Motor neuron (in vitro differentiated cells): ENCODE measurements around the gene SLAIN2. TPM values are rescaled to one million over a fixed set of nuclear protein-coding genes. Genes with fewer than 3 reads are reported as not detected.
A peak's percentile ranks its signal among the peaks of the same experiment; 100 is the strongest.

Experiments used
- ATAC-seq, 8 experiments: fragments of 200-7000 bp; cut with Tn5 transposase; replicated peaks in 6 of 8; 2 replicates each; pipeline ENCODE4 v1.8.0; 2021; ENCODE audit warnings: mild to moderate bottlenecking in 8 of 8, moderate library complexity in 8 of 8
- H3K27ac ChIP-seq, 2 donors: fragments of 250-450 bp; sonication (Bioruptor Pico); 2 replicates each; pipeline ENCODE4 v1.9.0; 2021; ENCODE audit warnings: antibody characterized with exemption in 2 of 2, mild to moderate bottlenecking in 2 of 2, moderate library complexity in 1 of 2
- H3K4me1 ChIP-seq, 2 donors: fragments of 250-450 bp; sonication (Bioruptor Pico); replicated peaks in 1 of 2; 2 replicates each; pipeline ENCODE4 v1.6.1; 2021; ENCODE audit warnings: antibody characterized with exemption in 2 of 2, mild to moderate bottlenecking in 2 of 2, moderate library complexity in 1 of 2
- H3K4me3 ChIP-seq, 5 donors: fragments of 250-450 bp; sonication (Bioruptor Pico); 2 replicates each; pipeline ENCODE4 v1.9.0; 2021; ENCODE audit warnings: antibody characterized with exemption in 5 of 5, mild to moderate bottlenecking in 5 of 5, moderate library complexity in 4 of 5
- WGBS, 10 experiments: fragments of 450-650 bp; shearing (Covaris generic); methylation state at CpG; one replicate each; pipeline ENCODE4 v1.0.0; 2022; 5-methylcytosine and 5-hydroxymethylcytosine counted together
- in situ Hi-C, 9 experiments: fragments of 400-800 bp; cut with MboI; loops; one replicate each; pipeline ENCODE4 v1.15.0; 2021; ENCODE audit warnings: low sequenced_read_pairs in 9 of 9, low pct_unique_long_range_greater_than_20kb in 2 of 9; ENCODE audit not compliant: unreplicated experiment in 9 of 9
- total RNA-seq, 8 experiments: library from RNA; unstranded; fragments of 300-600 nt; gene quantifications; 2 replicates each; pipeline versions ENCODE4 v1.2.3 to v1.2.4, GENCODE V29; 2022

Gene SLAIN2
- total RNA-seq, 8 experiments from 2014 or later, result 22.5 to 80.0 (median 49.4) TPM

DNA sequence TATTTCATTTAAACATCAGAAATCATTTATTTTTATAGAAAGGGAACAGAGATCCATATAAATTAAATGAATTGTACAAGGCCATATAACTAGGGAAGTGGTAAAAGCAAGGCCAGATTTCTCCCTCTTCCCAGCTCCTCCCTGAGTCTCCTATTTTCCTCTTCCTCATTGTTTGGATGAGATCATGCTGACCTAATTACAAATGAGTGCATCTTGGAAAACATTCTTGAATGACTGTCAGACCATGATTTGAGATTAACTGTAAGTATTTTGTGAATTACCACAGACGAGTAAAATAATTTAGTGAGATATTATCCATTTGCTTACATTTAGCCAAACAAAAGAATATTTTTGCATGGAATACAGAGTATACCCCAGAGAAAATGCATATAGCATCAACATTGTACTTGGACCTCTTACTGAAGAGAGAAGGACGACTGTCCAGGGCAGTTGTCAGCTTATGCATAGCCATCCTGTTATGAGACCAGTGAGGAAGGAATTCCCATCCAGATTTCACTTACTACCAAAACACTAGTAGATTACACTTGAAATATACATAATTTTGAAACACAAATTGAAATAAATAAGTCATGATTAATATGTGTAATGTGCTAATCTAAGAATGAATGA lies 47.3 kb downstream of the SLAIN2 start:
- in situ Hi-C loops, result no loop called here
- ATAC-seq, result peak in 4 of 8 experiments; percentile 43 to 71 (median 56)
- WGBS, 10 experiments, result 28 to 100% (median 85%) methylated on average over 1 to 2 of the region's 2 CpGs
- Histone ChIP-seq H3K4me1 (no peaks in the 10 kb centered on the region), H3K27ac (no peak overlapping the region), H3K4me3 (no peak overlapping the region)

DNA sequence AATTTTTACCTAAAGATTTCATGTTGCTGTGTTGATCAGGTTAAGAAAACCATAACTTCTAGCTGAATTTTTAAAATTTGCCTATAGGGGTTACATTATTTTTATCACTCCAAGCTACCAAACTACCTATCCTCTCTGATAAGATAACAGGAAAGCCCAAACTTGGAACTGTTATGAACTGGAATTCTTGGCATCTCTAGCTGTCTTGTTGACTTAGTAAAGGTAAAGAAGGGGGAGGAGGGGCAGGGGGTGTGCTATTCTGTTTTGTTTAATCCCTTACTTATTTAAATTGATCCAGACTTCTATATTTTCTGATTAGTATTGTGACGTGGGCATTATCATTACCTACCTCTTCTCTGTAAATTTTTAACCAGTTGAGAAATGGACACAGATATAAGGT lies 54.7 kb downstream of the SLAIN2 start:
- in situ Hi-C loops, result no loop called here
- no peak overlapping the region for H3K4me3 ChIP-seq
- WGBS, 10 experiments, result 100% methylated on average over 1 of the region's 1 CpG; no CpG with 5 or more reads in 2 of the 10 experiments
- H3K4me1 ChIP-seq, result no peaks in the 10 kb centered on the region
- H3K27ac ChIP-seq, result no peak overlapping the region
- no peak for ATAC-seq

DNA sequence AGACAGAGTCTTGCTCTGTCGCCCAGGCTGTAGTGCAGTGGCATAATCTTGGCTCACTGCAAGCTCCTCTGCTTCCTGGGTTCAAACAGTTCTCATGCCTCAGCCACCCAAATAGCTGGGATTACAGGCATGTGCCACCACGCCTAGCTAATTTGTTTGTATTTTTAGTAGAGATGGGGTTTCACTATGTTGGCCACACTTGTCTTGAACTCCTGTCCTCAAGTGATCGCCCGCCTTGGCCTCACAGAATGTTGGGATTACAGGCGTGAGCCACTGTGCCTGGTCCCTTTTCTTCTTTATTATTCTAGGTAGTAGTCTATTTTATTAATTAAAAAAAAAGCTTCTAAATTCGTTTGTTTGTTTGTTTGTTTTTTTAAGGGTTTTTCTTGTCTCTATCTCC lies 59.1 kb downstream of the SLAIN2 start:
- 79 to 100% (median 95%) methylated on average over 1 to 6 of the region's 6 CpGs; no CpG with 5 or more reads in 1 of the 10 experiments for WGBS, 10 experiments

DNA sequence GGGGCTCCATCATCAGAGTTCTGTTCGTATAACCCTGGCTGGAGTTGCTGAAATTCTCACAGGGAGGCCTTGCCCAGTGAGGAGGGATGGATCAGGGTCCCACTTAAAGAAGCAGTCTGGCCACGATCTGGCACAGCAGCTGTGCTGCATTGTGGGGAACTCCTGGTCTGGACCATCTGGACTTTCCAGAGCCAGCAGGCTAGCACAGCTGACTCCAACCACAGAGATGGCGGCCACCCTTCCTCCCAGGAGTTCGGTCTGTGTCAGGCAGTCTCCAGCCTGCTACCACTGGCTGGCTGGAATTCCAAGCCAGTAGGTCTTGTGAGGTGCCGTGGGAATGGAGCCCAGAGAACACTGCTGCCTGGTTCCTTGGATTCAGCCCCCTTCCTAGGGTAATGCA lies 62.0 kb downstream of the SLAIN2 start:
- ATAC-seq, result no peak
- H3K4me1 ChIP-seq, result no peaks in the 10 kb centered on the region
- no peak overlapping the region for H3K27ac ChIP-seq
- in situ Hi-C loops, result no loop called here
- 86 to 100% (median 100%) methylated on average over 1 to 3 of the region's 5 CpGs; no CpG with 5 or more reads in 7 of the 10 experiments for WGBS, 10 experiments
- H3K4me3 ChIP-seq, result no peak overlapping the region

More for the DNA sequence above, 59.1 kb downstream of the SLAIN2 start:
- Histone ChIP-seq H3K4me1 (no peaks in the 10 kb centered on the region), H3K4me3 (no peak overlapping the region), H3K27ac (no peak overlapping the region)
- in situ Hi-C loops, result no loop called here
- ATAC-seq, result no peak

DNA sequence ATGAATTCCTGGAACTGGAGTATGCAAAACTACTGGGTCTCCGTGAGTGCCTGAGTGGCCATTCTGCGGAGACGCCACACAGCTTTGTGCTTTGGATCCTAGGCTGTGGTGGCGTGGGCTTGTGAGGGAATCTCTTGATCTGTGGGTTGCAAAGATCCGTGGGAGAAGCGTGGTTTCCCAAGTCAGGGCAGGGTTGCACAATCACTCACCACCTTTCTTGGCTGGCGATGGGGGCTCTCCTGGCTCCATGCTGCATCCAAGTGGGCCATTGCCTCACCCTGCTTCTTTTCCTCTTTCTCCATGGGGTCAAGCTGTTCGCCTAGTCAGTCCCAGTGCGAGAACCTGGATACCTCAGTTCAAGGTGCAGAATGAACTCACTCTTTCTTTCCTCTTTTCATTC lies 62.5 kb downstream of the SLAIN2 start:
- Histone ChIP-seq H3K4me3 (no peak overlapping the region), H3K27ac (no peak overlapping the region), H3K4me1 (no peaks in the 10 kb centered on the region)
- no peak for ATAC-seq
- WGBS, 10 experiments, result 88 to 100% (median 93%) methylated on average over 2 to 7 of the region's 9 CpGs; no CpG with 5 or more reads in 5 of the 10 experiments
- in situ Hi-C loops, result no loop called here

DNA sequence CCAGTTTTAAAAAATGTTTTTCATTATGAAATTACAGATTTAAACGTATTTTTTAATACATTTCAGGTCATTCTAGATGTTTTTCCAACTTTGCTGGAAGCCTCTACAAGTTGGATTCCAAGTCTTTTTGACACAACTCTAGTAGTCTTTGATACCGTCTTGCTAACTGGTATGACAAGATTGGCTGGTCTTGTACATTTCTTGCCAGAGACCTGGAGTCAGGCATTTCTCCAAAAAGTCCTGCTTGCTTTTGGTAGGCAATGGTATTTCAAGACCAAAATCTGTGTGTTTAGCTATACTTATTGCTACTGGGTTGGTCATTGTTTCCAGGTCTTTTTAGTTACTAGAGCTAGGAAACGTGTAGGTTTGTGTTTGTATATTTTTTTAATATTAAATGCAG lies 64.6 kb downstream of the SLAIN2 start:
- ATAC-seq, result no peak
- in situ Hi-C loops, result no loop called here

DNA sequence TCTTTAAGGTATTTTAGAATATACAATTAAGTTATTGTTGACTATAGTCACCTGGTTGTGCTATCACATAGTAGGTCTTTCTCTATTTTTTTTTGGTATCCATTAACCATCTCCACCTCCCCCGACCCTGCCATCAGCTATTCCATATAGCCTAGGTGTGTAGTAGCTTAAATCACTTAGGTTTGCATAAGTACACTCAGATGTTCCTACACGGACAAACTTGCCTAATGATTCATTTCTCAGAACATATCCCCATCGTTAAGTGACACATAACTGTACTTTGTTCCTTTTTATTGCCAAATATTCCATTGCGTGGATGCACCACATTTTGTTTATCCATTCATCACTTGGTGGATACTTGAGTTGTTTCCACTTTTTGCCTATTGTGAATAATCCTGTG lies 67.9 kb downstream of the SLAIN2 start:
- Histone ChIP-seq H3K27ac (no peak overlapping the region), H3K4me3 (no peak overlapping the region), H3K4me1 (no peaks in the 10 kb centered on the region)
- WGBS, 10 experiments, result 83 to 100% (median 96%) methylated on average over 1 to 4 of the region's 4 CpGs; no CpG with 5 or more reads in 2 of the 10 experiments
- in situ Hi-C loops, result no loop called here
- no peak for ATAC-seq

More for the DNA sequence above, 64.6 kb downstream of the SLAIN2 start:
- no peaks in the 10 kb centered on the region for H3K4me1 ChIP-seq
- 67 to 100% (median 96%) methylated on average over 1 to 3 of the region's 3 CpGs for WGBS, 10 experiments
- no peak overlapping the region for H3K4me3 ChIP-seq
- no peak overlapping the region for H3K27ac ChIP-seq

DNA sequence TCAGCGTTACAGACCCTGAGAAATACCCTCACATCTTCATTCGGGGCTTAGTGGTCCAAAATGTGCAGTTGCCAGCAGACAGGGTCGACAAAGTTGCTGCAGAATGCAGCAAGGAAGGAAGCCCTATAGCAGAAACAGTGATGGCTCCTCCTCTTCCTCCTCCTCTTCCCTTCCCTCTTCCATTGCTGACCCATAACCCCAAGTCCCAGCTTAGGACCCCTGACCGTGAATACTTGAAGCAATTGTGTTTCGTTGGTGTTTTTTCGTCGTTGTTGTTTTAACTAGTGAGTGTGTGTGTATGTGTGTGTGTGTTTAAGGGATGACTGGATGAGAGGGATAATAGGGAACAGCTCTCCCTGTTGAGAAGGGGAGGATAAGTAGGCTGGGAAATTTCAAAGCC lies 69.5 kb downstream of the SLAIN2 start:
- no peak for ATAC-seq
- Histone ChIP-seq H3K4me3 (no peak overlapping the region), H3K27ac (no peak overlapping the region), H3K4me1 (no peaks in the 10 kb centered on the region)
- 81 to 100% (median 85%) methylated on average over 2 to 7 of the region's 7 CpGs; no CpG with 5 or more reads in 4 of the 10 experiments for WGBS, 10 experiments
- in situ Hi-C loops, result no loop called here

DNA sequence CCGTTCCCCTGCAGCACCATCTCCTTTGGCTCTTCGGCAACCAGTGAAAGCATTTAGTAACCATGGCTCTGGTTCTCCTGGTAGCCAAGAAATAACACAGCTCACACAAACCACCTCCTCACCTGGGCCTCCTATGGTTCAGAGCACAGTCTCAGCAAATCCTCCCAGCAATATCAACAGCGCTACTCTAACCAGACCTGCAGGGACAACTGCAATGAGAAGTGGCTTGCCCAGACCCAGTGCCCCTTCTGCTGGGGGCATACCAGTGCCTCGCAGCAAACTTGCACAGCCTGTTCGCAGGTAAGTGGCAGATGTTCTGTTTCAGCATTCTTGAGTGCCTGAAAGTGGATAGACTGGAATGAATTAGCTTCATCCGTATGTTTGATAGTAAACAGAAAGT lies 78.8 kb downstream of the SLAIN2 start:
- 83 to 100% (median 95%) methylated on average over 2 to 6 of the region's 6 CpGs; no CpG with 5 or more reads in 1 of the 10 experiments for WGBS, 10 experiments
- Histone ChIP-seq H3K27ac (no peak overlapping the region), H3K4me3 (no peak overlapping the region), H3K4me1 (no peaks in the 10 kb centered on the region)
- in situ Hi-C loops, result no loop called here
- peak in 1 of 8 experiments; percentile 75 for ATAC-seq

DNA sequence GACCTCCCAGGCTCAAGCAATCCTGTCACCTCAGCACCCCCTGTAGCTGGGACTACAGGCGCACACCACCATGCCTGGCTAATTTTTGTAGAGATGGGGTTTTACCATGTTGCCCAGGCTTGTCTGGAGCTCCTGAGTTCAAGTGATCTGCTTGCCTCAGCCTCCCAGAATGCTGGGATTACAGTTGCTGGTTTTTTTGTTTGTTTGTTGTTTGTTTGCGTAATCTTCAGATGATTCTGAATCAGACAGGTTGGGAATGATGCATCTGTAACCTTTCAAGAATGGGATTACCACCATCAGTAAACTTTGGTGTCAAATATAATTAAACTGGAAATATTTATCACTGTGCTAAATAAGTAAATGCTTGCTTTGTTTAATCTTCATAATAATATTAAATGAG lies 79.8 kb downstream of the SLAIN2 start:
- Histone ChIP-seq H3K4me3 (no peak overlapping the region), H3K4me1 (no peaks in the 10 kb centered on the region), H3K27ac (no peak overlapping the region)
- ATAC-seq, result no peak
- in situ Hi-C loops, result no loop called here
- 94 to 100% (median 100%) methylated on average over 1 to 2 of the region's 2 CpGs; no CpG with 5 or more reads in 1 of the 10 experiments for WGBS, 10 experiments

DNA sequence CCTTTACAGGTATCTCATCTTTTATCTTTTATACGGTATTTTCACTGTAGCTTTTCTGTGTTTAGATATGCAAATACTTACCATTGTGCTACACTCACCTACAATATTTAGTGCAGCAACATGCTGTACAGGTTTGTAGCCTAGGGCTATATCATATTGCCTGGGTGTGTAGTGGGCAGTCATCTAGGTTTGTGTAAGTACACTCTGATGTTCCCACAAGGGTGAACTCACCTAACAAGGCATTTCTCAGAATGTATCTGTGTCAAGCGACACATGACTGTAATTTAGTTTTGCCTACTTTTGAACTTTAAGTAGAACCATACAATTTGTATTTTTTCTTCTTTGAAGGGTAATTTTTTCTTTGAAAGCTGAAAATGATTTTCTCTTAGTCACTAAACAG lies 87.6 kb downstream of the SLAIN2 start:
- H3K4me1 ChIP-seq, result no peaks in the 10 kb centered on the region
- H3K27ac ChIP-seq, result no peak overlapping the region
- 94 to 100% (median 100%) methylated on average over 1 to 2 of the region's 2 CpGs; no CpG with 5 or more reads in 2 of the 10 experiments for WGBS, 10 experiments
- no peak overlapping the region for H3K4me3 ChIP-seq
- in situ Hi-C loops, result loop anchor here in 1 of 9 experiments (25.0 kb wide), 1 partner anchor 108 kb away; no protein-coding TSS in a partner anchor
- ATAC-seq, result no peak

DNA sequence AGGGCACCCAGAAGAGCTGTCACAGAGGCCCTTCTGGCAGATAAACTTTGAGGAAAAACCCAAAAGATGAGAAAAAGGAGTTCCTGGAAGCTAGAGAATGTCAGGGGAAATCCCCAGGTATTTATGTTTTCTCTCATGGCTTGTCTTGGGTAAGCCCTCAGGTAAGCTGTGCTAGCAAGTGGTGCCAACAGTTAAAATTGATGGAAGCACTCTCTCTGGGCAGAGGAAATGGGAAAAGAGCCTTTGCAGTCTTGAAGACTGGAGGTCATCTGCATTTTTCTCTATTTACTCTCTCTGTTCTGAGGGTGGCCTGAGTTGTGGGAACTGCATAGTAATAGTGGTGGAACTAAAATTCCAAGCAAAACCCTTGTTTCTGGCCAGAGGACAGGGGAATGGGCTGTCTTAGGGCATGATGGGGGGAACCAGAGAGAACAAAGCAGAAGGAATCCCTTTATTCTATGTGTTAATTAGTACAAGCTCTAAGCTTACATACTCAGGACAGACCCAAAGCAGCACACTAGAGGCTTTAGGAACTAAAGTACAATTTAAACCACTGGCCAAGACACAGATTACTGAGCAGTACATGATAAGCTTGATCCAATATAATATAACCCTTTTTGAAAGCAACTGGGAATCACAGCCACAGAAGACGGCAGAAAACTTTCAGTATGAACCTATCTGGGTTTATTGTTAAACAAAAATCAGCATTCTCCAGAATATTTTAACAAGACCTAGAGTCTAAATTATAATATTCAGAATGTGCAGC lies 88.6 kb downstream of the SLAIN2 start:
- ATAC-seq, result peak in 1 of 8 experiments; percentile 29
- H3K4me1 ChIP-seq, result no peaks in the 10 kb centered on the region
- H3K27ac ChIP-seq, result no peak overlapping the region
- no peak overlapping the region for H3K4me3 ChIP-seq
- in situ Hi-C loops, result loop anchor here in 1 of 9 experiments (25.0 kb wide), 1 partner anchor 107 kb away; no protein-coding TSS in a partner anchor
- 38 to 100% (median 71%) methylated on average over 1 of the region's 1 CpG; no CpG with 5 or more reads in 4 of the 10 experiments for whole genome bisulfite sequencing, 10 experiments

DNA sequence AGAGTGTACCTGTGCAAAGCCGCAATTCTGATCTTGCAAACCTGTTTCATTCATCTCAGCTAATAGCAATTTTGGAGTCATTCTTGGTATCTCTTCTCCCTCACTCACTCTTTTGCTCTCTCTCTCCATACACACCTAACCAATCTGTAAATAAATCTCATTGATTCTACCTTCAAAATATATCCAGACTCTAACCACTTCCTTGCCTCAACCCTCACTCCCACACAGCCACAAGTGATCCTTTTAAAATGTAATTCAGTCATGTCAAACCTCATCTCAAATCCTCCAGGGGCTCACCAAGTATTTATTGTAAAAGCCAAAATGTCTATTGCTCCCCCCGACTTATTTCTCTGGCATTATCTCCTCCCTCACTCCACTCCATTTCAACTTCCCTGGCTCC lies 90.1 kb downstream of the SLAIN2 start:
- WGBS, 10 experiments, result 33 to 100% (median 87%) methylated on average over 1 to 2 of the region's 2 CpGs
- in situ Hi-C loops, result loop anchor here in 1 of 9 experiments (25.0 kb wide), 1 partner anchor 106 kb away; no protein-coding TSS in a partner anchor
- ATAC-seq, result no peak

More for the DNA sequence above, 90.1 kb downstream of the SLAIN2 start:
- H3K27ac ChIP-seq, result no peak overlapping the region
- no peak overlapping the region for H3K4me3 ChIP-seq
- H3K4me1 ChIP-seq, result no peaks in the 10 kb centered on the region
